H9 (cell line): Measurements from ENCODE around the gene APOOL. TPM values are rescaled to one million over a fixed set of nuclear protein-coding genes. Genes with fewer than 3 reads are reported as not detected.
A peak's percentile ranks its signal among the peaks of the same experiment; 100 is the strongest.

Source experiments
- DNase-seq: peaks from one replicate; pipeline ENCODE4 v3.0.0-alpha.2; 2017
- H2AFZ ChIP-seq: one replicate; pipeline ENCODE4 v1.6.1; 2013; ENCODE audit warnings: mild to moderate bottlenecking, low read length, control low read depth, moderate library complexity
- H2AK5ac ChIP-seq: 2 replicates; pipeline ENCODE4 v1.6.1; 2013; ENCODE audit warnings: low read length, control low read depth, mixed read lengths; ENCODE audit not compliant: insufficient read length
- H2BK120ac ChIP-seq: one replicate; pipeline ENCODE4 v1.6.1; 2013; ENCODE audit warnings: low read depth, mild to moderate bottlenecking, low read length, control low read depth, inconsistent platforms; ENCODE audit not compliant: poor library complexity, severe bottlenecking
- H2BK12ac ChIP-seq: 2 replicates; pipeline ENCODE4 v1.6.1; 2013; ENCODE audit warnings: low read length, control low read depth, mixed read lengths, low read depth; ENCODE audit not compliant: insufficient read length
- H2BK15ac ChIP-seq: 2 replicates; pipeline ENCODE4 v1.6.1; 2013; ENCODE audit warnings: low read depth, low read length, control low read depth
- H2BK20ac ChIP-seq: one replicate; pipeline ENCODE4 v1.6.1; 2013; ENCODE audit warnings: low read depth, mild to moderate bottlenecking, low read length, control low read depth, inconsistent platforms; ENCODE audit not compliant: poor library complexity, severe bottlenecking
- H2BK5ac ChIP-seq: 2 replicates; pipeline ENCODE4 v1.6.1; 2013; ENCODE audit warnings: low read length, control low read depth, mixed read lengths; ENCODE audit not compliant: insufficient read length
- H3K14ac ChIP-seq: 2 replicates; pipeline ENCODE4 v1.6.1; 2013; ENCODE audit warnings: low read length, control low read depth; ENCODE audit not compliant: insufficient read depth
- H3K18ac ChIP-seq: 2 replicates; pipeline ENCODE4 v1.6.1; 2013; ENCODE audit warnings: low read depth, mild to moderate bottlenecking, mixed read lengths, low read length, control low read depth; ENCODE audit not compliant: insufficient read length
- H3K23ac ChIP-seq: 2 replicates; pipeline ENCODE4 v1.6.1; 2013; ENCODE audit warnings: low read length, control low read depth, mixed read lengths, low read depth; ENCODE audit not compliant: insufficient read length
- H3K23me2 ChIP-seq: 2 replicates; pipeline ENCODE4 v1.6.1; 2013; ENCODE audit warnings: low read depth, mild to moderate bottlenecking, mixed read lengths, low read length, control low read depth; ENCODE audit not compliant: insufficient read length, poor library complexity, severe bottlenecking
- H3K27ac ChIP-seq: 2 replicates; pipeline ENCODE4 v1.5.1; 2013; ENCODE audit warnings: low read length, control low read depth, mixed read lengths, low read depth; ENCODE audit not compliant: insufficient read length
- H3K27me3 ChIP-seq: 2 replicates; pipeline ENCODE4 v1.6.1; 2013; ENCODE audit warnings: low read length, control low read depth, inconsistent platforms; ENCODE audit not compliant: insufficient read depth
- H3K4ac ChIP-seq: 2 replicates; pipeline ENCODE4 v1.6.1; 2013; ENCODE audit warnings: low read depth, mild to moderate bottlenecking, control low read depth, inconsistent platforms, low read length, moderate library complexity
- H3K4me1 ChIP-seq: 2 replicates; pipeline ENCODE4 v1.6.1; 2013; ENCODE audit warnings: low read length, control low read depth, inconsistent platforms; ENCODE audit not compliant: insufficient read depth
- H3K4me2 ChIP-seq: 2 replicates; pipeline ENCODE4 v1.6.1; 2013; ENCODE audit warnings: low read length, control low read depth, mixed read lengths; ENCODE audit not compliant: insufficient read length, insufficient read depth
- H3K56ac ChIP-seq: 2 replicates; pipeline ENCODE4 v1.6.1; 2013; ENCODE audit warnings: low read depth, mild to moderate bottlenecking, mixed read lengths, low read length, control low read depth; ENCODE audit not compliant: insufficient read length
- H3K79me1 ChIP-seq: 2 replicates; pipeline ENCODE4 v1.6.1; 2013; ENCODE audit warnings: low read depth, mild to moderate bottlenecking, moderate library complexity, low read length, control low read depth, inconsistent platforms; ENCODE audit not compliant: insufficient read depth, poor library complexity, severe bottlenecking
- H3K79me2 ChIP-seq: 2 replicates; pipeline ENCODE4 v1.6.1; 2013; ENCODE audit warnings: low read length, control low read depth, inconsistent platforms; ENCODE audit not compliant: insufficient read depth
- H3K9ac ChIP-seq: 2 replicates; pipeline ENCODE4 v1.6.1; 2013; ENCODE audit warnings: low read length, control low read depth, mixed read lengths; ENCODE audit not compliant: insufficient read length; ENCODE audit errors: extremely low read depth
- H3K9me3 ChIP-seq: one replicate; pipeline ENCODE4 v1.6.1; 2013; ENCODE audit warnings: low read depth, low read length, inconsistent platforms; ENCODE audit not compliant: control insufficient read depth
- H3T11ph ChIP-seq: one replicate; pipeline ENCODE4 v1.6.1; 2013; ENCODE audit warnings: mild to moderate bottlenecking, low read length, control low read depth, inconsistent platforms
- H4K20me1 ChIP-seq: one replicate; pipeline ENCODE4 v1.6.1; 2013; ENCODE audit not compliant: control insufficient read depth, insufficient read length, insufficient read depth
- H4K5ac ChIP-seq: 2 replicates; pipeline ENCODE4 v1.6.1; 2013; ENCODE audit warnings: low read depth, mild to moderate bottlenecking, mixed read lengths, low read length, control low read depth; ENCODE audit not compliant: insufficient read length
- H4K8ac ChIP-seq: replicated peaks from 2 replicates; pipeline ENCODE4 v1.6.1; 2013; ENCODE audit warnings: low read length, control low read depth, mixed read lengths, low read depth; ENCODE audit not compliant: insufficient read length
- H4K91ac ChIP-seq: 2 replicates; pipeline ENCODE4 v1.6.1; 2013; ENCODE audit warnings: low read depth, mild to moderate bottlenecking, moderate library complexity, mixed read lengths, low read length, control low read depth; ENCODE audit not compliant: insufficient read length
- H3K27ac Mint-ChIP-seq, 3 experiments: 2 replicates in 2 of 3; 3 replicates in 1 of 3; pipeline ENCODE4 v1.8.0; 2020 to 2021; ENCODE audit warnings: mixed read lengths in 3 of 3, mild to moderate bottlenecking in 1 of 3, moderate library complexity in 1 of 3
- H3K27me3 Mint-ChIP-seq: 2 replicates; pipeline ENCODE4 v1.8.0; 2021; ENCODE audit warnings: low read depth, mild to moderate bottlenecking, moderate library complexity, mixed read lengths
- H3K36me3 Mint-ChIP-seq, 3 experiments: 2 replicates in 2 of 3; 3 replicates in 1 of 3; pipeline ENCODE4 v1.8.0; 2020 to 2021; ENCODE audit warnings: low read depth in 3 of 3, mixed read lengths in 3 of 3; ENCODE audit not compliant: insufficient read depth in 1 of 3
- H3K4me1 Mint-ChIP-seq, 2 experiments: 2 replicates each; pipeline ENCODE4 v1.8.0; 2020; ENCODE audit warnings: mixed read lengths in 2 of 2
- H3K4me3 Mint-ChIP-seq, 2 experiments: 2 replicates in 1 of 2; 3 replicates in 1 of 2; pipeline ENCODE4 v1.8.0; 2020 to 2021; ENCODE audit warnings: mild to moderate bottlenecking in 2 of 2, mixed read lengths in 2 of 2, moderate library complexity in 1 of 2
- H3K9me3 Mint-ChIP-seq, 2 experiments: 2 replicates in 1 of 2; 3 replicates in 1 of 2; pipeline ENCODE4 v1.8.0; 2020; ENCODE audit warnings: mild to moderate bottlenecking in 2 of 2, mixed read lengths in 2 of 2, moderate library complexity in 1 of 2
- CTCF ChIP-seq: fragments of 200-600 bp; sonication (generic); conservative IDR thresholded peaks from 3 replicates; pipeline ENCODE4 v1.8.0; 2021; ENCODE audit warnings: antibody characterized with exemption, mild to moderate bottlenecking
- WGBS: extraction: QIAGEN DNeasy Blood & Tissue Kit; methylation state at CpG from one replicate; pipeline ENCODE4 v1.1.7; 2013; ENCODE audit warnings: missing lambda C conversion rate, low lambda C conversion rate, mixed read lengths; ENCODE audit not compliant: insufficient read length; ENCODE audit errors: extremely low coverage; 5-methylcytosine and 5-hydroxymethylcytosine counted together
- total RNA-seq: library from RNA; stranded (reverse); gene quantifications from 2 replicates; pipeline ENCODE4 v1.2.1, GENCODE V29; 2021

The APOOL gene
- total RNA-seq, 1 experiment from 2014 or later = 8.0 TPM

GRCh38 chrX:85004255-85004654 lies 578 bp downstream of the APOOL start:
- no peak overlapping the region for H2BK20ac ChIP-seq
- H2BK12ac ChIP-seq = no peak overlapping the region
- no peak overlapping the region for H3K56ac ChIP-seq
- no peaks in the 10 kb centered on the region for H3K23me2 ChIP-seq
- H4K91ac ChIP-seq = no peak overlapping the region
- peak overlapping the region; percentile 13 for H2BK5ac ChIP-seq
- no peak overlapping the region for H3K23ac ChIP-seq
- H3K4me2 ChIP-seq = peak overlapping the region; percentile 97
- H4K20me1 ChIP-seq = no peaks in the 10 kb centered on the region
- Mint-ChIP-seq H3K9me3 (peaks cover 52 to 63% of the 10 kb centered on the region in 2 experiments), H3K4me1 (peaks cover 2 to 4% of the 10 kb centered on the region in 2 experiments; a peak in 1 of 4 replicates), H3K4me3 (peak overlapping the region; percentile 84 to 90), H3K36me3 (no peaks in the 10 kb centered on the region; a peak in 2 of 7 replicates), H3K27ac (peak overlapping the region in 1 of 3 experiments; percentile 95; a peak in 4 of 7 replicates), H3K27me3 (no peaks in the 10 kb centered on the region; the same call in 1 of the 2 replicates)
- peak overlapping the region; percentile 0; the same call in 1 of the 2 replicates for H3K14ac ChIP-seq
- WGBS = no CpG with 5 or more reads among the region's 11 CpGs
- no peak overlapping the region for H4K5ac ChIP-seq
- no peak overlapping the region for H2AFZ ChIP-seq
- H4K8ac ChIP-seq = no peak overlapping the region
- H3K18ac ChIP-seq = peak overlapping the region; percentile 70
- no peak for DNase-seq
- H2BK15ac ChIP-seq = 0 out of 2 replicates have a peak overlapping the region, but pooled peaks have one; percentile 32
- no peak overlapping the region for H3K27ac ChIP-seq
- TF ChIP-seq CTCF = no peak
- peak overlapping the region; percentile 92 for H3K9ac ChIP-seq
- no peak overlapping the region for H3K4ac ChIP-seq
- no peak overlapping the region for H2AK5ac ChIP-seq
- H3K79me2 ChIP-seq = no peaks in the 10 kb centered on the region; the same call in 1 of the 2 replicates
- no peak overlapping the region for H2BK120ac ChIP-seq
- no peaks in the 10 kb centered on the region for H3K4me1 ChIP-seq
- H3K27me3 ChIP-seq = no peaks in the 10 kb centered on the region
- H3T11ph ChIP-seq = no peak overlapping the region
- H3K9me3 ChIP-seq = peaks cover 7% of the 10 kb centered on the region
- H3K79me1 ChIP-seq = no peaks in the 10 kb centered on the region
